GM12865 (cell line): Measurements from ENCODE around the gene SAMD9.
"Not testable (repeated sequence)": the region's sequence is repeated elsewhere in the genome, so short reads cannot be mapped to it uniquely, and the experiment has no call there.

Experiments used
- DNase-seq: peaks from one replicate; pipeline ENCODE4 v3.0.0; 2010; ENCODE audit warnings: low read depth
- H3K4me3 ChIP-seq: 2 replicates; pipeline ENCODE4 v1.5.1; 2011; ENCODE audit warnings: mild to moderate bottlenecking, low read depth, low read length, control low read depth
- CTCF ChIP-seq: IDR thresholded peaks from 2 replicates; pipeline ENCODE4 v1.5.1; 2011; ENCODE audit warnings: low read length, control low read depth, low read depth, inconsistent platforms; ENCODE audit not compliant: insufficient read depth; ENCODE audit errors: missing control alignments

The SAMD9 gene

GRCh38 chr7:93142127-93142526 is 24.3 kb upstream of the SAMD9 start:
- H3K4me3 ChIP-seq = no peak overlapping the region
- TF ChIP-seq CTCF = no peak
- no peak for DNase-seq

GRCh38 chr7:93140582-93141191 is 22.9 kb upstream of the SAMD9 start:
- TF ChIP-seq CTCF = no peak
- DNase-seq = no peak
- no peak overlapping the region for H3K4me3 ChIP-seq

GRCh38 chr7:93138576-93138975 is 20.8 kb upstream of the SAMD9 start:
- no peak for TF ChIP-seq CTCF
- DNase-seq = no peak

GRCh38 chr7:93133005-93133404 is 15.2 kb upstream of the SAMD9 start:
- no peak for DNase-seq
- no peak for TF ChIP-seq CTCF
- H3K4me3 ChIP-seq = no peak overlapping the region

More at GRCh38 chr7:93138576-93138975, 20.8 kb upstream of the SAMD9 start:
- H3K4me3 ChIP-seq = no peak overlapping the region

GRCh38 chr7:93132216-93132615 is 14.4 kb upstream of the SAMD9 start:
- DNase-seq = no peak
- TF ChIP-seq CTCF = no peak
- H3K4me3 ChIP-seq = no peak overlapping the region

GRCh38 chr7:93126954-93127353 is 9.2 kb upstream of the SAMD9 start:
- not testable (repeated sequence) for H3K4me3 ChIP-seq, DNase-seq

GRCh38 chr7:93123532-93123931 is 5.8 kb upstream of the SAMD9 start:
- DNase-seq, H3K4me3 ChIP-seq: not testable (repeated sequence)

GRCh38 chr7:93120592-93121549 is 3.1 kb upstream of the SAMD9 start:
- no peak for TF ChIP-seq CTCF
- DNase-seq = no peak
- H3K4me3 ChIP-seq = no peak overlapping the region
